ENCODE measurements around the gene MCMBP.
A peak's percentile ranks its signal among the peaks of the same experiment; 100 is the strongest.

Gene MCMBP

GRCh38 chr10:119830851-119831250 is 41.8 kb downstream of the MCMBP start:
- DNase-seq (ENCODE audit: low read depth, low spot score), result no peak
- in situ Hi-C loops (cut with HindIII; ENCODE audit: low sequenced_read_pairs), result no loop called here
- no peak overlapping the region for H3K4me3 ChIP-seq (ENCODE audit: low read depth, low read length)
- TF ChIP-seq CTCF (IDR thresholded peaks at IDR 0.05; ENCODE audit: low read depth, low read length), result no peak

GRCh38 chr10:119829429-119829828 is 43.2 kb downstream of the MCMBP start:
- no peak for TF ChIP-seq CTCF (IDR thresholded peaks at IDR 0.05; ENCODE audit: low read depth, low read length)
- H3K4me3 ChIP-seq (ENCODE audit: low read depth, low read length), result no peak overlapping the region
- no peak for DNase-seq (ENCODE audit: low read depth, low spot score)
- in situ Hi-C loops (cut with HindIII; ENCODE audit: low sequenced_read_pairs), result no loop called here

GRCh38 chr10:119827430-119827829 is 45.2 kb downstream of the MCMBP start:
- in situ Hi-C loops (cut with HindIII; ENCODE audit: low sequenced_read_pairs), result no loop called here

GRCh38 chr10:119826771-119827170 is 45.9 kb downstream of the MCMBP start:
- no peak for TF ChIP-seq CTCF (IDR thresholded peaks at IDR 0.05; ENCODE audit: low read depth, low read length)
- H3K4me3 ChIP-seq (ENCODE audit: low read depth, low read length), result no peak overlapping the region
- DNase-seq (ENCODE audit: low read depth, low spot score), result no peak

More at GRCh38 chr10:119827430-119827829, 45.2 kb downstream of the MCMBP start:
- H3K4me3 ChIP-seq (ENCODE audit: low read depth, low read length), result no peak overlapping the region
- DNase-seq (ENCODE audit: low read depth, low spot score), result no peak
- no peak for TF ChIP-seq CTCF (IDR thresholded peaks at IDR 0.05; ENCODE audit: low read depth, low read length)

GRCh38 chr10:119824299-119824698 is 48.3 kb downstream of the MCMBP start:
- TF ChIP-seq CTCF (IDR thresholded peaks at IDR 0.05; ENCODE audit: low read depth, low read length), result no peak
- H3K4me3 ChIP-seq (ENCODE audit: low read depth, low read length), result no peak overlapping the region
- in situ Hi-C loops (cut with HindIII; ENCODE audit: low sequenced_read_pairs), result no loop called here
- no peak for DNase-seq (ENCODE audit: low read depth, low spot score)

More at GRCh38 chr10:119826771-119827170, 45.9 kb downstream of the MCMBP start:
- in situ Hi-C loops (cut with HindIII; ENCODE audit: low sequenced_read_pairs), result no loop called here

GRCh38 chr10:119821182-119821581 is 51.5 kb downstream of the MCMBP start:
- H3K4me3 ChIP-seq (ENCODE audit: low read depth, low read length), result no peak overlapping the region
- DNase-seq (ENCODE audit: low read depth, low spot score), result no peak
- no peak for TF ChIP-seq CTCF (IDR thresholded peaks at IDR 0.05; ENCODE audit: low read depth, low read length)
- in situ Hi-C loops (cut with HindIII; ENCODE audit: low sequenced_read_pairs), result no loop called here

- in situ Hi-C loops (cut with HindIII; ENCODE audit: low sequenced_read_pairs), result no loop called here
- H3K4me3 ChIP-seq (ENCODE audit: low read depth, low read length), result peak overlapping the region; percentile 43
- DNase-seq (ENCODE audit: low read depth, low spot score), result no peak
- no peak for TF ChIP-seq CTCF (IDR thresholded peaks at IDR 0.05; ENCODE audit: low read depth, low read length)
Measured at GRCh38 chr10:119818889-119819270, 53.8 kb downstream of the MCMBP start.
